ENCODE measurements around the gene FAM193A.

FAM193A gene

DNA sequence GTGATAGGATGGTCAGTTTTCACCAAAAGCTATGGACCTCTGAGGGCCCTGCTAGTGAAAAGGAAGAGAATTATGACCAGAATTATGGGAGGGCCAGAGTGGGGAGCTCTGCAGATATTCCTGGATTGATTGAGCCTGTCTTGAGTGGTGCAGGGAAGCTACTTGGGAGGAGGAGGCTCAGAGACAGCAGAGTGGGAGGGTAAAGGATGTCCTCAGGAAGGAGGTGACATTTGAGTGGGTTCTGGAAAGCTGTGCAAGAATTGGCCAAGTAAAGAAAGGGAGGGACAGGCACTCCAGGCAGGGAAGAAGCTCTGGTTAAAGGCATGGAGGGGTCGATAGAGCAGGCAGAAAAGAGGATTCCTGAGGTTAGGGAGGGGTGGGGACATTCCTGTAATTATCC is 43.5 kb upstream of the FAM193A start:
- TF ChIP-seq, protein P1, sequence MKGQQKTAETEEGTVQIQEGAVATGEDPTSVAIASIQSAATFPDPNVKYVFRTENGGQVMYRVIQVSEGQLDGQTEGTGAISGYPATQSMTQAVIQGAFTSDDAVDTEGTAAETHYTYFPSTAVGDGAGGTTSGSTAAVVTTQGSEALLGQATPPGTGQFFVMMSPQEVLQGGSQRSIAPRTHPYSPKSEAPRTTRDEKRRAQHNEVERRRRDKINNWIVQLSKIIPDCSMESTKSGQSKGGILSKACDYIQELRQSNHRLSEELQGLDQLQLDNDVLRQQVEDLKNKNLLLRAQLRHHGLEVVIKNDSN (IDR thresholded peaks at IDR 0.05), result no peak
- TF ChIP-seq RAD21 (IDR thresholded peaks at IDR 0.05; ENCODE audit: low read depth), result no peak
- TF ChIP-seq NFIC (IDR thresholded peaks at IDR 0.05), result no peak
- TF ChIP-seq, protein P2, sequence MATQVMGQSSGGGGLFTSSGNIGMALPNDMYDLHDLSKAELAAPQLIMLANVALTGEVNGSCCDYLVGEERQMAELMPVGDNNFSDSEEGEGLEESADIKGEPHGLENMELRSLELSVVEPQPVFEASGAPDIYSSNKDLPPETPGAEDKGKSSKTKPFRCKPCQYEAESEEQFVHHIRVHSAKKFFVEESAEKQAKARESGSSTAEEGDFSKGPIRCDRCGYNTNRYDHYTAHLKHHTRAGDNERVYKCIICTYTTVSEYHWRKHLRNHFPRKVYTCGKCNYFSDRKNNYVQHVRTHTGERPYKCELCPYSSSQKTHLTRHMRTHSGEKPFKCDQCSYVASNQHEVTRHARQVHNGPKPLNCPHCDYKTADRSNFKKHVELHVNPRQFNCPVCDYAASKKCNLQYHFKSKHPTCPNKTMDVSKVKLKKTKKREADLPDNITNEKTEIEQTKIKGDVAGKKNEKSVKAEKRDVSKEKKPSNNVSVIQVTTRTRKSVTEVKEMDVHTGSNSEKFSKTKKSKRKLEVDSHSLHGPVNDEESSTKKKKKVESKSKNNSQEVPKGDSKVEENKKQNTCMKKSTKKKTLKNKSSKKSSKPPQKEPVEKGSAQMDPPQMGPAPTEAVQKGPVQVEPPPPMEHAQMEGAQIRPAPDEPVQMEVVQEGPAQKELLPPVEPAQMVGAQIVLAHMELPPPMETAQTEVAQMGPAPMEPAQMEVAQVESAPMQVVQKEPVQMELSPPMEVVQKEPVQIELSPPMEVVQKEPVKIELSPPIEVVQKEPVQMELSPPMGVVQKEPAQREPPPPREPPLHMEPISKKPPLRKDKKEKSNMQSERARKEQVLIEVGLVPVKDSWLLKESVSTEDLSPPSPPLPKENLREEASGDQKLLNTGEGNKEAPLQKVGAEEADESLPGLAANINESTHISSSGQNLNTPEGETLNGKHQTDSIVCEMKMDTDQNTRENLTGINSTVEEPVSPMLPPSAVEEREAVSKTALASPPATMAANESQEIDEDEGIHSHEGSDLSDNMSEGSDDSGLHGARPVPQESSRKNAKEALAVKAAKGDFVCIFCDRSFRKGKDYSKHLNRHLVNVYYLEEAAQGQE (IDR thresholded peaks at IDR 0.05; ENCODE audit: low read depth), result no peak
- no peak for TF ChIP-seq ZBTB7A (IDR thresholded peaks at IDR 0.05; ENCODE audit: low read depth)
- TF ChIP-seq YY1 (IDR thresholded peaks at IDR 0.05; ENCODE audit: low read depth), result no peak
- TF ChIP-seq, protein P3, sequence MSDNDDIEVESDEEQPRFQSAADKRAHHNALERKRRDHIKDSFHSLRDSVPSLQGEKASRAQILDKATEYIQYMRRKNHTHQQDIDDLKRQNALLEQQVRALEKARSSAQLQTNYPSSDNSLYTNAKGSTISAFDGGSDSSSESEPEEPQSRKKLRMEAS (IDR thresholded peaks at IDR 0.05), result no peak
- TF ChIP-seq CREB1 (IDR thresholded peaks at IDR 0.05; ENCODE audit: low read depth), result no peak
- TF ChIP-seq TCF12 (IDR thresholded peaks at IDR 0.05; ENCODE audit: low read depth), result no peak
- TF ChIP-seq CEBPB (IDR thresholded peaks at IDR 0.05), result no peak
- no peak for TF ChIP-seq FOXM1 (IDR thresholded peaks at IDR 0.05; ENCODE audit: borderline replicate concordance, low read depth)
- TF ChIP-seq EP300 (IDR thresholded peaks at IDR 0.05; ENCODE audit: borderline replicate concordance), result no peak
- TF ChIP-seq EGR1 (IDR thresholded peaks at IDR 0.05), result no peak
- TF ChIP-seq TEAD4 (IDR thresholded peaks at IDR 0.05), result no peak
- TF ChIP-seq TAF1 (IDR thresholded peaks at IDR 0.05; ENCODE audit: low read depth), result no peak

DNA sequence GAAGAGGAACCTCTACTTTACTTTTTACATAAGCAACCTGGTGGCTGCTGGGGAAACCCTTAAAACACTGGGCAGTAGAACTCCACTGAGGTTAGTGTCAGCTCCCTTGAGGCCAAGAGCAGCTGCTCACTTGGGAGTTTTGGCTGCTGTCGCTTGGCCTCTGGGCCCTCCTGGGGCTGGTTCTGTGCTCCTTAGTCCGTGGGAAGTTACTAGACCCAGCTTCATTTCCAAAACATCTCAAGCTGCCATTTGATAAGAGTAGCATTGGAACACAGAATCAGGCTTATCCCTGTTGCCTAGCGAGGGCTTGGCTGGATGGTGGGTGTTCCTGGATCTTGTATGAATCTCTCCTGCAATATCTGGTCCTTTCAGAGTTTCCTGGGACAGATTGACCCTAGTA is 41.5 kb upstream of the FAM193A start:
- TF ChIP-seq CEBPB (IDR thresholded peaks at IDR 0.05), result no peak
- TF ChIP-seq, protein P1 (IDR thresholded peaks at IDR 0.05), result no peak
- TF ChIP-seq, protein P2 (IDR thresholded peaks at IDR 0.05; ENCODE audit: low read depth), result no peak
- TF ChIP-seq TEAD4 (IDR thresholded peaks at IDR 0.05), result no peak
- TF ChIP-seq ZBTB7A (IDR thresholded peaks at IDR 0.05; ENCODE audit: low read depth), result no peak
- no peak for TF ChIP-seq EP300 (IDR thresholded peaks at IDR 0.05; ENCODE audit: borderline replicate concordance)
- no peak for TF ChIP-seq YY1 (IDR thresholded peaks at IDR 0.05; ENCODE audit: low read depth)
- TF ChIP-seq NFIC (IDR thresholded peaks at IDR 0.05), result no peak
- no peak for TF ChIP-seq TCF12 (IDR thresholded peaks at IDR 0.05; ENCODE audit: low read depth)
- TF ChIP-seq EGR1 (IDR thresholded peaks at IDR 0.05), result no peak
- TF ChIP-seq FOXM1 (IDR thresholded peaks at IDR 0.05; ENCODE audit: borderline replicate concordance, low read depth), result no peak
- no peak for TF ChIP-seq TAF1 (IDR thresholded peaks at IDR 0.05; ENCODE audit: low read depth)
- TF ChIP-seq, protein P3 (IDR thresholded peaks at IDR 0.05), result no peak
- TF ChIP-seq CREB1 (IDR thresholded peaks at IDR 0.05; ENCODE audit: low read depth), result no peak
- TF ChIP-seq RAD21 (IDR thresholded peaks at IDR 0.05; ENCODE audit: low read depth), result no peak

DNA sequence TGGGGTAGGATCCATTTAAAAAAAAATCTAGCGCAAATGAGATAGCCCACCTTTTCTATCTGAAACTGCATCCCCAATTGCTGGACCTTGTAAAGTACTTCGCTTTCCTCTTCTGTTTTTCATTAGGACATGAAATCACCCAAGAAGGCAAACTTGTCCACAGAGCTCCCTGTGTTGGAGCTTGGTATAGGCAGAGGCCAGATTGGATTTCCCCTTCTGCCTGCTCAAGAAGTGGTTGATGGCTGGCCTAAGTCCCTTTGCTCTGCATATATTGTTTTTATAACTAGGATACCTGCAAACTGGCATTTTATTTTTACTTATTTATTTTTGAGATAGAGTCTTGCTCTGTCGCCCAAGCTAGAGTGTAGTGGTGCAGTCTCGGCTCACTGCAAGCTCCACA is 39.1 kb upstream of the FAM193A start:
- no peak for TF ChIP-seq RAD21 (IDR thresholded peaks at IDR 0.05; ENCODE audit: low read depth)
- no peak for TF ChIP-seq YY1 (IDR thresholded peaks at IDR 0.05; ENCODE audit: low read depth)
- TF ChIP-seq EGR1 (IDR thresholded peaks at IDR 0.05), result no peak
- TF ChIP-seq, protein P2 (IDR thresholded peaks at IDR 0.05; ENCODE audit: low read depth), result no peak
- TF ChIP-seq TAF1 (IDR thresholded peaks at IDR 0.05; ENCODE audit: low read depth), result no peak
- no peak for TF ChIP-seq CREB1 (IDR thresholded peaks at IDR 0.05; ENCODE audit: low read depth)
- TF ChIP-seq NFIC (IDR thresholded peaks at IDR 0.05), result no peak
- TF ChIP-seq, protein P3 (IDR thresholded peaks at IDR 0.05), result no peak
- no peak for TF ChIP-seq EP300 (IDR thresholded peaks at IDR 0.05; ENCODE audit: borderline replicate concordance)
- no peak for TF ChIP-seq FOXM1 (IDR thresholded peaks at IDR 0.05; ENCODE audit: borderline replicate concordance, low read depth)
- TF ChIP-seq, protein P1 (IDR thresholded peaks at IDR 0.05), result no peak
- TF ChIP-seq ZBTB7A (IDR thresholded peaks at IDR 0.05; ENCODE audit: low read depth), result no peak
- TF ChIP-seq CEBPB (IDR thresholded peaks at IDR 0.05), result no peak
- no peak for TF ChIP-seq TEAD4 (IDR thresholded peaks at IDR 0.05)
- no peak for TF ChIP-seq TCF12 (IDR thresholded peaks at IDR 0.05; ENCODE audit: low read depth)

Data from Ishikawa (cell line).